IMR-90 (cell line): ENCODE measurements around the gene CHRNA5.

ENCODE experiments used
- BHLHE40 ChIP-seq: fragments of 150-350 bp; IDR thresholded peaks from 2 replicates; pipeline ENCODE4 v1.6.1; 2016; ENCODE audit warnings: mild to moderate bottlenecking, low read depth, low read length
- CEBPB ChIP-seq: IDR thresholded peaks from 2 replicates; pipeline ENCODE4 v1.6.1; 2012; ENCODE audit warnings: low read depth, low read length, improper control_type of control experiment
- CTCF ChIP-seq: conservative IDR thresholded peaks from 2 replicates; pipeline ENCODE4 v1.5.1; 2012; ENCODE audit warnings: mild to moderate bottlenecking, low read depth, low read length, improper control_type of control experiment
- ELK1 ChIP-seq: fragments of 150-350 bp; IDR thresholded peaks from 2 replicates; pipeline ENCODE4 v1.6.1; 2016; ENCODE audit warnings: low read depth, mild to moderate bottlenecking, low read length, moderate library complexity, borderline replicate concordance
- FOS ChIP-seq: fragments of 150-350 bp; IDR thresholded peaks from 2 replicates; pipeline ENCODE4 v1.6.1; 2016; ENCODE audit warnings: low read depth, low read length
- MAZ ChIP-seq: IDR thresholded peaks from 2 replicates; pipeline ENCODE4 v1.6.1; 2012; ENCODE audit warnings: low read depth, mild to moderate bottlenecking, low read length, improper control_type of control experiment, moderate library complexity, borderline replicate concordance
- POLR2A ChIP-seq: IDR thresholded peaks from 2 replicates; pipeline ENCODE4 v1.6.1; 2012; ENCODE audit warnings: mild to moderate bottlenecking, low read depth, low read length
- RCOR1 ChIP-seq: IDR thresholded peaks from 2 replicates; pipeline ENCODE4 v1.6.1; 2012; ENCODE audit warnings: mild to moderate bottlenecking, low read length, improper control_type of control experiment; ENCODE audit not compliant: insufficient replicate concordance
- RFX5 ChIP-seq: IDR thresholded peaks from 2 replicates; pipeline ENCODE4 v1.8.0; 2012; ENCODE audit warnings: low read depth, mild to moderate bottlenecking, low read length, moderate library complexity
- SMC3 ChIP-seq: fragments of 150-350 bp; IDR thresholded peaks from 2 replicates; pipeline ENCODE4 v1.6.1; 2016; ENCODE audit warnings: low read depth, mild to moderate bottlenecking, antibody characterized with exemption, low read length, moderate library complexity
- USF2 ChIP-seq: fragments of 150-350 bp; IDR thresholded peaks from 2 replicates; pipeline ENCODE4 v1.6.1; 2017; ENCODE audit warnings: mild to moderate bottlenecking, antibody characterized with exemption, low read length, low read depth

- TF ChIP-seq USF2 (no peak), SMC3 (no peak), POLR2A (no peak), CTCF (no peak), BHLHE40 (no peak), CEBPB (no peak), ELK1 (no peak), FOS (no peak), MAZ (no peak), RCOR1 (no peak), RFX5 (no peak)
These were observed 14.5 kb upstream of the CHRNA5 start for GRCh38 chr15:78550815-78551214.
